Adrenal gland (tissue), 12 donors: ENCODE data around the gene SDSL. TPM values are rescaled to one million over a fixed set of nuclear protein-coding genes. Genes with fewer than 3 reads are reported as not detected.

ENCODE experiments used
- DNase-seq, 7 donors: peaks; one replicate each; pipeline ENCODE4 v3.0.0-alpha.2; 2019 to 2020
- H3K27ac ChIP-seq, 5 donors: fragments of 200-600 bp; sonication (generic) in 4 of 5; 1 replicate in 3 of 5; 2 replicates in 2 of 5; pipeline versions ENCODE4 v1.5.1 to v1.8.0; 2016 to 2020; ENCODE audit warnings: mild to moderate bottlenecking in 1 of 5
- H3K27me3 ChIP-seq: fragments of 200-600 bp; 2 replicates; pipeline ENCODE4 v1.8.0; 2021
- H3K36me3 ChIP-seq, 2 donors: fragments of 200-600 bp; replicated peaks in 1 of 2; 1 replicate in 1 of 2; 2 replicates in 1 of 2; pipeline versions ENCODE4 v1.5.1 to v1.8.0; 2018 to 2022
- H3K4me1 ChIP-seq, 2 donors: fragments of 200-600 bp; replicated peaks in 1 of 2; 1 replicate in 1 of 2; 2 replicates in 1 of 2; pipeline versions ENCODE4 v1.5.1 to v1.8.0; 2018 to 2021
- H3K4me3 ChIP-seq, 4 donors: fragments of 200-600 bp; sonication (generic) in 3 of 4; one replicate each; pipeline ENCODE4 v1.5.1; 2016 to 2018
- H3K9me3 ChIP-seq, 3 donors: fragments of 200-600 bp; sonication (generic) in 1 of 3; replicated peaks in 1 of 3; 1 replicate in 2 of 3; 2 replicates in 1 of 3; pipeline versions ENCODE4 v1.5.1 to v1.8.0; 2016 to 2021
- CTCF ChIP-seq, 6 experiments: fragments of 450-650 bp in 4 of 6; fragments of 200-600 bp in 2 of 6; sonication (generic) in 1 of 6; IDR thresholded peaks; 1 replicate in 5 of 6; 2 replicates in 1 of 6; pipeline versions ENCODE4 v1.5.1 to v1.8.0; 2016 to 2021; ENCODE audit warnings: antibody characterized with exemption in 6 of 6, mild to moderate bottlenecking in 2 of 6, moderate library complexity in 1 of 6
- POLR2A ChIP-seq, 2 donors: fragments of 450-650 bp; IDR thresholded peaks; one replicate each; pipeline ENCODE4 v1.6.1; 2017; ENCODE audit warnings: antibody characterized with exemption in 2 of 2, mild to moderate bottlenecking in 2 of 2, moderate library complexity in 1 of 2
- WGBS, 4 donors: extraction: QIAGEN DNeasy Blood & Tissue Kit in 2 of 4; methylation state at CpG; one replicate each; pipeline versions ENCODE4 v1.1.5 to v1.1.7; 2013 to 2017; 5-methylcytosine and 5-hydroxymethylcytosine counted together
- intact Hi-C, 2 donors: fragments of 100-400 bp; cut with DNase I; formaldehyde crosslinking; loops; one replicate each; pipeline versions ENCODE4 v1.14.1 to v1.15.0; 2022 to 2023
- polyA plus RNA-seq, 3 donors: library from polyadenylated mRNA; stranded (reverse); fragments of 200-250 nt in 2 of 3; fragments of 350-450 nt in 1 of 3; fragmentation: Illumina TruSeq in 1 of 3; extraction: RNeasy Lipid Tissue Mini Kit (QIAGEN cat#74804) in 1 of 3; gene quantifications; one replicate each; pipeline ENCODE4 v1.2.3, GENCODE V29; 2013 to 2014
- total RNA-seq, 9 donors: library from RNA; depleted of rRNA in 4 of 9; stranded (reverse); fragments of >200 nt in 4 of 9; fragments of 120-200 nt in 1 of 9; fragmentation: NEBNext Ultra II Directional in 1 of 9; extraction: Animal tissue kit (Norgen Biotek cat#: 25700) in 1 of 9; gene quantifications; one replicate each; pipeline versions ENCODE4 v1.1.0 to v1.2.4, GENCODE V29; 2013 to 2023
- donor health status: healthy with polysubstance abuse.
- donor health status: Bipolar disorder and iron deficiency.
- donor health status: DM: yes; HTN: yes; CAD: no.
- donor health status: DM: no; HTN: no; CAD: no.
- donor health status: DM: no; HTN: no; CAD: no.
- donor health status: DM: yes; HTN: yes; CAD: no.

The SDSL gene
- total and polyA plus RNA-seq, 12 donors = 11.6 to 111 (median 24.9) TPM

GRCh38 chr12:113448873-113449272, 26.7 kb downstream of the SDSL start:
- no peak overlapping the region for H3K4me3 ChIP-seq
- intact Hi-C loops = no loop called here
- H3K36me3 ChIP-seq = no peaks in the 10 kb centered on the region
- H3K27ac ChIP-seq = no peak overlapping the region
- 27 to 38% (median 34%) methylated on average over 7 of the region's 7 CpGs for WGBS, 4 donors
- TF ChIP-seq POLR2A (IDR thresholded peaks at IDR 0.05) (no peak), CTCF (IDR thresholded peaks at IDR 0.05) (no peak)
- no peaks in the 10 kb centered on the region for H3K4me1 ChIP-seq
- H3K9me3 ChIP-seq = no peaks in the 10 kb centered on the region
- DNase-seq = no peak
- peaks cover 6% of the 10 kb centered on the region for H3K27me3 ChIP-seq

- H3K9me3 ChIP-seq = no peaks in the 10 kb centered on the region
- no peaks in the 10 kb centered on the region for H3K4me1 ChIP-seq
- peaks cover 6% of the 10 kb centered on the region for H3K27me3 ChIP-seq
- H3K27ac ChIP-seq = no peak overlapping the region
- H3K36me3 ChIP-seq = no peaks in the 10 kb centered on the region
- DNase-seq = no peak
- intact Hi-C loops = no loop called here
- WGBS, 4 donors = 75 to 89% (median 82%) methylated on average over 2 of the region's 2 CpGs
- no peak overlapping the region for H3K4me3 ChIP-seq
- TF ChIP-seq CTCF (IDR thresholded peaks at IDR 0.05) (no peak), POLR2A (IDR thresholded peaks at IDR 0.05) (no peak)
Observed at GRCh38 chr12:113449299-113449698, 27.1 kb downstream of the SDSL start.

- Histone ChIP-seq H3K27me3 (peaks cover 6% of the 10 kb centered on the region), H3K4me1 (no peaks in the 10 kb centered on the region), H3K9me3 (no peaks in the 10 kb centered on the region), H3K4me3 (no peak overlapping the region), H3K36me3 (no peaks in the 10 kb centered on the region), H3K27ac (no peak overlapping the region)
- TF ChIP-seq POLR2A (IDR thresholded peaks at IDR 0.05) (no peak), CTCF (IDR thresholded peaks at IDR 0.05) (no peak)
- intact Hi-C loops = no loop called here
- 94 to 100% (median 98%) methylated on average over 1 of the region's 1 CpG for WGBS, 4 donors
- no peak for DNase-seq
Observed at GRCh38 chr12:113449839-113450238, 27.7 kb downstream of the SDSL start.

GRCh38 chr12:113452458-113452857, 30.3 kb downstream of the SDSL start:
- H3K27me3 ChIP-seq = peaks cover 6% of the 10 kb centered on the region
- no peak overlapping the region for H3K4me3 ChIP-seq
- no peak overlapping the region for H3K27ac ChIP-seq
- DNase-seq = no peak
- no peaks in the 10 kb centered on the region for H3K9me3 ChIP-seq
- no peaks in the 10 kb centered on the region for H3K4me1 ChIP-seq
- TF ChIP-seq CTCF (IDR thresholded peaks at IDR 0.05) = no peak
- no peak for TF ChIP-seq POLR2A (IDR thresholded peaks at IDR 0.05)
- WGBS, 4 donors = 59 to 83% (median 78%) methylated on average over 2 of the region's 2 CpGs
- intact Hi-C loops = no loop called here
- H3K36me3 ChIP-seq = no peaks in the 10 kb centered on the region
